ENCODE data around the gene OSBPL8.
"Not testable (repeated sequence)": the region's sequence is repeated elsewhere in the genome, so short reads cannot be mapped to it uniquely, and the experiment has no call there.

OSBPL8 gene

DNA sequence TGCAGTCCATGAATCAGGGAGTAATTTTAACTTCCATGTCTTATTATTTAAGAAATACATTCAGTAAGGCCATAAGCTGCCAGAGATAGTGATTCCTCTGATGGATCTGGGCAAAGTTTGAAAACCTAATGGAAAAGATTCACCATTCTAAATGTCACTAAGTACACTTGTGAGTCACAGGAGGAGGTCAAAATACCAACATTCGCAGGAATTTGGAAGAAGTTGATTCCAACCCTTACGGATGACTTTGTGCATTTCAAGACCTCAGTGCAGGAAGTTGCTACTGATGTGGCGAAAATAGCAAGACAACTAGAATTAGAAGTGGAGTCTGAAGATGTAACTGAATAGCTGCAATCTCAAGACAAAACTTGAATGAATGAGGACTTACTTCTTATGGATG lies 69.8 kb downstream of the OSBPL8 start:
- Mint-ChIP-seq H3K27ac (no peak overlapping the region), H3K4me3 (no peak overlapping the region), H3K27me3 (no peaks in the 10 kb centered on the region), H3K4me1 (ENCODE audit: low read depth) (peaks cover 38% of the 10 kb centered on the region), H3K9me3 (peaks cover 16% of the 10 kb centered on the region), H3K36me3 (ENCODE audit: low read depth) (peaks cover 65% of the 10 kb centered on the region)
- DNase-seq: no peak

- no peak for DNase-seq
- H3K4me1 Mint-ChIP-seq (ENCODE audit: low read depth): peaks cover 36% of the 10 kb centered on the region
- H3K27ac Mint-ChIP-seq: no peak overlapping the region
- no peak overlapping the region for H3K4me3 Mint-ChIP-seq
- H3K36me3 Mint-ChIP-seq (ENCODE audit: low read depth): peaks cover 59% of the 10 kb centered on the region
- H3K27me3 Mint-ChIP-seq: no peaks in the 10 kb centered on the region
- no peaks in the 10 kb centered on the region for H3K9me3 Mint-ChIP-seq
Measured at GRCh38 chr12:76486011-76486410, 73.6 kb downstream of the OSBPL8 start.

- H3K27me3 Mint-ChIP-seq: no peaks in the 10 kb centered on the region
- H3K36me3 Mint-ChIP-seq (ENCODE audit: low read depth): peaks cover 43% of the 10 kb centered on the region
- DNase-seq: no peak
- H3K4me3 Mint-ChIP-seq: no peak overlapping the region
- peaks cover 28% of the 10 kb centered on the region for H3K4me1 Mint-ChIP-seq (ENCODE audit: low read depth)
- H3K27ac Mint-ChIP-seq: no peak overlapping the region
- H3K9me3 Mint-ChIP-seq: no peaks in the 10 kb centered on the region
Measured at GRCh38 chr12:76480796-76481195, 78.8 kb downstream of the OSBPL8 start.

- Mint-ChIP-seq H3K9me3 (no peaks in the 10 kb centered on the region), H3K27me3 (no peaks in the 10 kb centered on the region), H3K4me3 (no peak overlapping the region), H3K36me3 (ENCODE audit: low read depth) (peaks cover 35% of the 10 kb centered on the region), H3K4me1 (ENCODE audit: low read depth) (peaks cover 35% of the 10 kb centered on the region), H3K27ac (no peak overlapping the region)
- no peak for DNase-seq
Measured at GRCh38 chr12:76478045-76478444, 81.5 kb downstream of the OSBPL8 start.

DNA sequence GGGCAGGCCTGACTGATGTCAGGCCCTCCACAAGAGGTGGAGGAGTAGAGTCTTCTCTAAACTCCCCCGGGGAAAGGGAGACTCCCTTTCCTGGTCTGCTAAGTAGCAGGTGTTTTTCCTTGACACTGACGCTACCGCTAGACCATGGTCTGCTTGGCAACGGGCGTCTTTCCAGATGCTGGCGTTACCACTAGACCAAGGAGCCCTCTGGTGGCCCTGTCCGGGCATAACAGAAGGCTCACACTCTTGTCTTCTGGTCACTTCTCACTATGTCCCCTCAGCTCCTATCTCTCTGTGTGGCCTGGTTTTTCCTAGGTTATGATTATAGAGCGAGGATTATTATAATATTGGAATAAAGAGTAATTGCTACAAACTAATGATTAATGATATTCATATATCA lies 86.7 kb downstream of the OSBPL8 start:
- not testable (repeated sequence) for DNase-seq; H3K36me3 Mint-ChIP-seq (ENCODE audit: low read depth); H3K27me3 Mint-ChIP-seq; H3K27ac Mint-ChIP-seq; H3K9me3 Mint-ChIP-seq; H3K4me3 Mint-ChIP-seq
- H3K4me1 Mint-ChIP-seq (ENCODE audit: low read depth): peaks cover 25% of the 10 kb centered on the region

DNA sequence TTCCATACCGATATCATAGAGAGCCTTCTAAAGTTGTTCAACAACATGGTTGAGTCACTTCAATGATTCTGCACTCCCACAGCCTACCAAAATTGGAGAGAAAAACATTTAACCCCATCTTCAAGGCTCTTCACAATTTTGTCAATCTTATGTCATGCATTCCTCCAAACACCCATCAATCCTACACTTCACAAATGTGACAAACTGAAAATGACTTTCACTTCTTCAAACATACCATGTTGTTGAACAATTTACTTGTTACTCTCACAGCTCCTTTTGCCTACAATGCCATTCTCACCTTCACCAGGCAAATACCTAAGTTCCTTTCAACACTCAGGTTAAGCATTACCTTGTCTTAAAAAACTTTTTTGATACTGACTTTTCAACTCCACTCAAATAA lies 88.0 kb downstream of the OSBPL8 start:
- no peak overlapping the region for H3K27ac Mint-ChIP-seq
- no peaks in the 10 kb centered on the region for H3K27me3 Mint-ChIP-seq
- H3K9me3 Mint-ChIP-seq: no peaks in the 10 kb centered on the region
- peaks cover 25% of the 10 kb centered on the region for H3K4me1 Mint-ChIP-seq (ENCODE audit: low read depth)
- DNase-seq: no peak
- no peak overlapping the region for H3K4me3 Mint-ChIP-seq
- H3K36me3 Mint-ChIP-seq (ENCODE audit: low read depth): peaks cover 5% of the 10 kb centered on the region

- peaks cover 5% of the 10 kb centered on the region for H3K36me3 Mint-ChIP-seq (ENCODE audit: low read depth)
- no peaks in the 10 kb centered on the region for H3K9me3 Mint-ChIP-seq
- no peak for DNase-seq
- H3K27me3 Mint-ChIP-seq: no peaks in the 10 kb centered on the region
- H3K27ac Mint-ChIP-seq: no peak overlapping the region
- no peak overlapping the region for H3K4me3 Mint-ChIP-seq
- peaks cover 17% of the 10 kb centered on the region for H3K4me1 Mint-ChIP-seq (ENCODE audit: low read depth)
Measured at GRCh38 chr12:76470028-76470939, 89.3 kb downstream of the OSBPL8 start.

GRCh38 chr12:76464631-76465166 lies 94.9 kb downstream of the OSBPL8 start:
- no peak overlapping the region for H3K27ac Mint-ChIP-seq

GRCh38 chr12:76462668-76463224 lies 96.8 kb downstream of the OSBPL8 start:
- Mint-ChIP-seq H3K4me3 (no peak overlapping the region), H3K36me3 (ENCODE audit: low read depth) (peaks cover 6% of the 10 kb centered on the region), H3K27me3 (no peaks in the 10 kb centered on the region), H3K27ac (peak overlapping the region; percentile 45), H3K4me1 (ENCODE audit: low read depth) (peaks cover 51% of the 10 kb centered on the region), H3K9me3 (no peaks in the 10 kb centered on the region)
- DNase-seq: no peak

More at GRCh38 chr12:76464631-76465166, 94.9 kb downstream of the OSBPL8 start:
- no peak overlapping the region for H3K4me3 Mint-ChIP-seq
- peaks cover 51% of the 10 kb centered on the region for H3K4me1 Mint-ChIP-seq (ENCODE audit: low read depth)
- no peaks in the 10 kb centered on the region for H3K9me3 Mint-ChIP-seq
- H3K27me3 Mint-ChIP-seq: no peaks in the 10 kb centered on the region
- H3K36me3 Mint-ChIP-seq (ENCODE audit: low read depth): peaks cover 5% of the 10 kb centered on the region
- DNase-seq: no peak

DNA sequence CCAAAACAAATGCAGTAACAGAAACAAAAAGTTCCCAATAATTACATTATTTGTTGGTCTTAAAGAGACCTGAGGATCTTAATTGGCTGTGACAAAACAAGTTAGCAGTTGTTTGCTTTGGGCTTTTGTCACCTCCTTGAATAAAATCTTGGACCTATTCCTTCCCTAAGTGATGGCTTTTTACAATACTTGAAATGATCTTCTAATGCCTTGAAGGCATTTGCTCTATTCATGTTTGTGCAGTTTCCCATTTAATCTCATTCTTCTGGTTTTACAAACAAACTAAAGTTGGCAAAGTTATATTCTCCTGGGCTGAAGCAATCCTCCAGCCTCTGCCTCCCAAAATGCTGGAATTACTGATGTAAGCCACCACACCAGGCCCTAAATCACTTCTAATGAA lies 98.8 kb downstream of the OSBPL8 start:
- Mint-ChIP-seq H3K27ac (peak overlapping the region; percentile 66), H3K4me3 (no peak overlapping the region), H3K4me1 (ENCODE audit: low read depth) (peaks cover 53% of the 10 kb centered on the region), H3K36me3 (ENCODE audit: low read depth) (peaks cover 6% of the 10 kb centered on the region), H3K27me3 (no peaks in the 10 kb centered on the region), H3K9me3 (no peaks in the 10 kb centered on the region)
- DNase-seq: no peak

- no peak overlapping the region for H3K27ac Mint-ChIP-seq
- H3K4me3 Mint-ChIP-seq: no peak overlapping the region
- peaks cover 44% of the 10 kb centered on the region for H3K4me1 Mint-ChIP-seq (ENCODE audit: low read depth)
- no peak for DNase-seq
- H3K9me3 Mint-ChIP-seq: no peaks in the 10 kb centered on the region
- peaks cover 4% of the 10 kb centered on the region for H3K36me3 Mint-ChIP-seq (ENCODE audit: low read depth)
- no peaks in the 10 kb centered on the region for H3K27me3 Mint-ChIP-seq
Measured at GRCh38 chr12:76457818-76458217, 101.8 kb downstream of the OSBPL8 start.

DNA sequence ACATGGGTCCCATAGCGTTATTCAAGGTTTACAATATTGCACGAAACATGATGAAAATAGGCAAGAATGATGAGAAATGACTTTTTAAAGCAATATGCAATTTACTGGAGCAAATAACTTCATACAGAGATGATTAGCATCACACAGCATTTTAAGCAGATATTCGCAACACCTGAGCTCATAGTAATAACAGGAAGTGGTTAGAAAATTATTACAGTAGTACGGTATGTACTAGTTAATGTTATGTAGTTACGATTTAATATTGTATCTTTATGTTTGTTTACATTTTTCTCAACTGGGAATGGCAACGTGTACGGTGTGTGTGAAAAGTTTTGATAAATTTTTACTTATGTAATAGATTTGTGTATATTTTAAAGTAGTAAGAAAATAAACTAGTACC lies 102.6 kb downstream of the OSBPL8 start:
- DNase-seq: no peak
- H3K9me3 Mint-ChIP-seq: no peaks in the 10 kb centered on the region
- H3K27me3 Mint-ChIP-seq: no peaks in the 10 kb centered on the region
- H3K4me3 Mint-ChIP-seq: no peak overlapping the region
- peaks cover 39% of the 10 kb centered on the region for H3K4me1 Mint-ChIP-seq (ENCODE audit: low read depth)
- H3K36me3 Mint-ChIP-seq (ENCODE audit: low read depth): peaks cover 12% of the 10 kb centered on the region
- H3K27ac Mint-ChIP-seq: peak overlapping the region; percentile 44

DNA sequence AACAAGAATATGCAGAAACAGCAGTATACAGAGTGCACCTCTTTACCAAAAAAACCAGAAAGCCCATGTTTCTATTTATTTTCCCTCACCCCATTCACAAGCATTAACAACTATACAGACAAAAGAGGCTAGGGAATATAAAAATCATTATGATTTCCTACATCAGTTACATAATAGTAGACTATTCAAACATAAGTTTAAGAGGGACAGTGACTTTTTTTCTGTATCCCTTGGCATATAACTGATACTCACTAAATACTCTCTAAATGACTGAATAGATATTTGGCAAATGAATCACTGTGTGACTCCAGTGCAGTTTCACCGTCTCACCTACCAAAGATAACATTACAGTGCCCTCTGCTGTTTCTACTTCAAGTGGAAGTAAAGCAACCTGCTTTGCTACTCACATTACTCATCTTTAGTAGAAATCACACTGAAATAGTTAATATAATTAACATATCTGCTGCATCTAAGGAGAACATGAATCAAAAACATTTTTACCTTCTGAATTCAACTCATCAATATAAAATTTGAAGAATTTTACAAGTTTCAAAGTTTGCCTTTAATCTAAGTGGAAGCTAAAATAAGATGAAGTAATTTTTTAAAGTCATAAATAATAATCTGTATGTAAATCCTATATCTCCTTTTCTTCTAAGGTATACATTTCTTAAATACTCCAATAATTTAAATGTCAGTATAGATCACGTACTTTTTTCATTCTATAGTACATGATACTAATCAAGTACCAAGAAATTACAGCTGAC lies 103.8 kb downstream of the OSBPL8 start:
- Mint-ChIP-seq H3K36me3 (ENCODE audit: low read depth) (peaks cover 21% of the 10 kb centered on the region), H3K4me3 (no peak overlapping the region), H3K4me1 (ENCODE audit: low read depth) (peaks cover 36% of the 10 kb centered on the region), H3K9me3 (no peaks in the 10 kb centered on the region), H3K27me3 (no peaks in the 10 kb centered on the region), H3K27ac (no peak overlapping the region)
- no peak for DNase-seq

DNA sequence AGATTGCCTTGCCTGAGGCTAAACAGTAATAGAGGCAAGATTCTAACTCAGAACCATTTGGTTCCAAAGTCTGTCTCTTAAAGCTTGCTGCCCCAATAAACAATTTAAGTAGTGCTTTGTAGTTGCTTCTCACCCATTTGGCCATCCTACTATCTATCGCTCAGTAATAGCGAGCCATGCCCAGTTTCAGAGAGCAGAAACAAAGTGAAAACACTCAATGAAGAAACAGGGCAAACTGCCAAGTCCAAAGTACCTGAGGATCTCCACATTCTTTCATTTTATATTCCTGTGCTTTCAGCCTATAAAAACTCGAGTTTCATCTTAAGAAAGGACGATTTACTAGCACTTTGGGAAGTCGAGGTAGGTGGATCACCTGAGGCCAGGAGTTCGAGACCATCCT lies 108.0 kb downstream of the OSBPL8 start:
- H3K27ac Mint-ChIP-seq: no peak overlapping the region

More for the DNA sequence above, 108.0 kb downstream of the OSBPL8 start:
- H3K4me1 Mint-ChIP-seq (ENCODE audit: low read depth): peaks cover 42% of the 10 kb centered on the region
- H3K36me3 Mint-ChIP-seq (ENCODE audit: low read depth): peaks cover 46% of the 10 kb centered on the region
- no peaks in the 10 kb centered on the region for H3K9me3 Mint-ChIP-seq
- no peak for DNase-seq
- H3K27me3 Mint-ChIP-seq: no peaks in the 10 kb centered on the region
- H3K4me3 Mint-ChIP-seq: no peak overlapping the region

All from activated T-cell treated with anti-CD3 and anti-CD28 coated beads, Interleukin-2, amount 50 U/mL, for 24 hours (primary cell).